Keratinocyte (primary cell): ENCODE data around the gene AP1M1. TPM values are rescaled to one million over a fixed set of nuclear protein-coding genes. Genes with fewer than 3 reads are reported as not detected.

Experiments
- DNase-seq: peaks from one replicate; pipeline ENCODE4 v3.0.0-alpha.2; 2011; ENCODE audit warnings: low read depth, missing footprints, low spot score
- FAIRE-seq: peaks from 2 replicates; lab custom pipeline; 2011; peaks lifted over from hg19 to GRCh38; lab: Jason Lieb, UNC
- H2AFZ ChIP-seq: 2 replicates; pipeline ENCODE4 v1.6.0; 2012; ENCODE audit warnings: low read length, control low read depth, inconsistent platforms; ENCODE audit not compliant: control insufficient read depth
- H3K27ac ChIP-seq: 2 replicates; pipeline ENCODE4 v1.5.1; 2011; ENCODE audit warnings: low read length; ENCODE audit not compliant: control insufficient read depth, insufficient read depth
- H3K27me3 ChIP-seq: 3 replicates; pipeline ENCODE4 v1.6.0; 2011; ENCODE audit warnings: low read length; ENCODE audit not compliant: control insufficient read depth, insufficient read depth; ENCODE audit errors: extremely low read depth
- H3K36me3 ChIP-seq, 2 experiments: 2 replicates in 1 of 2; 3 replicates in 1 of 2; pipeline ENCODE4 v1.5.1; 2011; ENCODE audit warnings: low read length in 2 of 2, mild to moderate bottlenecking in 1 of 2; ENCODE audit not compliant: control insufficient read depth in 2 of 2, insufficient read depth in 2 of 2; ENCODE audit errors: extremely low read depth in 1 of 2
- H3K4me1 ChIP-seq: 3 replicates; pipeline ENCODE4 v1.5.1; 2011; ENCODE audit warnings: low read length; ENCODE audit not compliant: control insufficient read depth, insufficient read depth; ENCODE audit errors: extremely low read depth
- H3K4me2 ChIP-seq: 3 replicates; pipeline ENCODE4 v1.6.0; 2011; ENCODE audit warnings: low read depth, low read length; ENCODE audit not compliant: control insufficient read depth, insufficient read depth; ENCODE audit errors: extremely low read depth
- H3K4me3 ChIP-seq, 3 experiments: fragments of 200-600 bp in 1 of 3; sonication (generic) in 1 of 3; 2 replicates in 2 of 3; 3 replicates in 1 of 3; pipeline ENCODE4 v1.5.1; 2011 to 2016; ENCODE audit warnings: low read length in 3 of 3, mild to moderate bottlenecking in 3 of 3, control low read depth in 2 of 3, inconsistent platforms in 1 of 3, low read depth in 1 of 3, mixed read lengths in 1 of 3, mixed run types in 1 of 3, moderate library complexity in 1 of 3; ENCODE audit not compliant: control insufficient read depth in 2 of 3, insufficient read depth in 2 of 3; ENCODE audit errors: extremely low read depth in 1 of 3
- H3K79me2 ChIP-seq: 2 replicates; pipeline ENCODE4 v1.6.0; 2012; ENCODE audit warnings: low read length; ENCODE audit not compliant: control insufficient read depth, insufficient read depth
- H3K9ac ChIP-seq: 3 replicates; pipeline ENCODE4 v1.6.0; 2011; ENCODE audit warnings: low read length; ENCODE audit not compliant: control insufficient read depth, insufficient read depth; ENCODE audit errors: extremely low read depth
- H3K9me1 ChIP-seq: 3 replicates; pipeline ENCODE4 v1.6.0; 2011; ENCODE audit warnings: low read length; ENCODE audit not compliant: control insufficient read depth, insufficient read depth; ENCODE audit errors: extremely low read depth
- H3K9me3 ChIP-seq: 2 replicates; pipeline ENCODE4 v1.5.1; 2012; ENCODE audit warnings: low read depth, low read length; ENCODE audit not compliant: control insufficient read depth
- H4K20me1 ChIP-seq: 3 replicates; pipeline ENCODE4 v1.6.0; 2011; ENCODE audit warnings: low read length; ENCODE audit not compliant: control insufficient read depth, insufficient read depth; ENCODE audit errors: extremely low read depth
- CTCF ChIP-seq, 3 experiments: IDR thresholded peaks in 1 of 3; conservative IDR thresholded peaks in 1 of 3; optimal IDR thresholded peaks in 1 of 3; 2 replicates in 2 of 3; 3 replicates in 1 of 3; pipeline versions ENCODE3 to v1.5.1; 2011; ENCODE audit warnings: low read length in 3 of 3, mild to moderate bottlenecking in 3 of 3, moderate library complexity in 2 of 3, control low read depth in 1 of 3, inconsistent platforms in 1 of 3; ENCODE audit not compliant: insufficient read depth in 2 of 3; ENCODE audit errors: extremely low read depth in 1 of 3
- EZH2 ChIP-seq: IDR thresholded peaks from one replicate; pipeline ENCODE4 v1.6.1; 2012; ENCODE audit warnings: inconsistent platforms, mild to moderate bottlenecking, low read length, moderate library complexity
- dilution Hi-C: fragments of 300-500 bp; cut with MboI; formaldehyde crosslinking; loops from one replicate; pipeline ENCODE4 v1.7.0; 2020; ENCODE audit warnings: low sequenced_read_pairs; ENCODE audit not compliant: extremely low pct_ligation_motif_present
- polyA plus RNA-seq, 5 experiments: library from polyadenylated mRNA; depleted of rRNA in 3 of 5; stranded (reverse) in 3 of 5; stranded (forward) in 1 of 5; unstranded in 1 of 5; fragments of >200 nt; gene quantifications; 1 replicate in 1 of 5; 2 replicates in 3 of 5; 3 replicates in 1 of 5; pipeline versions ENCODE4 v1.2.1 to v1.2.3, GENCODE V29; 2011 to 2012; ENCODE audit warnings: missing spikeins in 2 of 5, low read depth in 1 of 5, low replicate concordance in 1 of 5

Gene AP1M1
- polyA plus RNA-seq, 1 donor (not counting 4 experiments of a cell fraction or from before 2014, with no cell fraction given): 27.7 TPM

DNA sequence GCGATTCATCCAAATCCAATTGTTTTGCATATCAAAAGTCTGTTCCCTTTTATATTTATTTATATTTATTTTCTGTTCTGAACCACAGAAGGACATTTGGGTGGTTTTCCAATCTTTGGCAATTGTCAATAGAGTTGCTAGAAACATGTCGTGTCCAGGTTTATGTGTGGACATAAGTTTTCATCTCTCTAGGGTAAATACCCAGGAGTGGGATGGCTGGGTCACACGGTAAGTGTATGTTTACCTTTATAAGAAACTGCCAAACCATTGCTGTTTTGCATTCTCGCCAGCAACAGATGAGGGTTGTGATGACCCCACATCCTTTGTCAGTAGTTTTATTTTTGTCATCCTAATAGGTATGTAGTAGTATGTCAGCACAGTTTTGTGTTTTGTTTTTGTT is 12.5 kb downstream of the AP1M1 start:
- H2AFZ ChIP-seq: no peak overlapping the region
- no peak for TF ChIP-seq EZH2
- no peak for TF ChIP-seq CTCF (optimal IDR thresholded peaks at IDR 0.05 in 1 of 3, IDR thresholded peaks at IDR 0.05 in 1 of 3, conservative IDR thresholded peaks at IDR 0.05 in 1 of 3; ENCODE audit: extremely low read depth in 1 of 3, insufficient read depth in 2 of 3, low read length in 3 of 3)
- H4K20me1 ChIP-seq: no peaks in the 10 kb centered on the region
- H3K4me1 ChIP-seq: no peaks in the 10 kb centered on the region
- no peak overlapping the region for H3K4me2 ChIP-seq
- H3K9me3 ChIP-seq: no peaks in the 10 kb centered on the region
- no peak overlapping the region for H3K9ac ChIP-seq
- H3K27ac ChIP-seq: no peak overlapping the region
- no peaks in the 10 kb centered on the region for H3K27me3 ChIP-seq
- dilution Hi-C loops: loop anchor here (25.0 kb wide), 1 partner anchor 152 kb away; no protein-coding TSS in a partner anchor
- H3K9me1 ChIP-seq: no peaks in the 10 kb centered on the region
- peaks cover 11 to 34% of the 10 kb centered on the region in 2 experiments for H3K36me3 ChIP-seq
- FAIRE-seq (no peak), DNase-seq (no peak)
- no peak overlapping the region for H3K4me3 ChIP-seq
- peaks cover 5% of the 10 kb centered on the region for H3K79me2 ChIP-seq

GRCh38 chr19:16213076-16213475 is 15.4 kb downstream of the AP1M1 start:
- dilution Hi-C loops: loop anchor here (25.0 kb wide), 1 partner anchor 149 kb away; no protein-coding TSS in a partner anchor
- Histone ChIP-seq H3K27me3 (no peaks in the 10 kb centered on the region), H3K9me3 (no peaks in the 10 kb centered on the region), H2AFZ (no peak overlapping the region), H3K4me3 (no peak overlapping the region), H3K27ac (no peak overlapping the region), H3K9me1 (no peaks in the 10 kb centered on the region), H4K20me1 (no peaks in the 10 kb centered on the region), H3K4me1 (no peaks in the 10 kb centered on the region), H3K4me2 (no peak overlapping the region), H3K79me2 (peaks cover 5% of the 10 kb centered on the region), H3K36me3 (peaks cover 6 to 27% of the 10 kb centered on the region in 2 experiments), H3K9ac (no peak overlapping the region)
- TF ChIP-seq EZH2 (no peak), CTCF (optimal IDR thresholded peaks at IDR 0.05 in 1 of 3, IDR thresholded peaks at IDR 0.05 in 1 of 3, conservative IDR thresholded peaks at IDR 0.05 in 1 of 3; ENCODE audit: extremely low read depth in 1 of 3, insufficient read depth in 2 of 3, low read length in 3 of 3) (no peak)
- no peak for DNase-seq
- peak; percentile 34 for FAIRE-seq
